SK-N-SH treated with all-trans-retinoic acid at 6 μM for 48 hours (cell line): ENCODE measurements around the gene SIRT5.

ENCODE experiments used
- ATAC-seq: fragments of 200-7000 bp; cut with Tn5 transposase; 3 replicates; pipeline ENCODE4 v1.9.1; 2020; ENCODE audit warnings: mild to moderate bottlenecking, moderate library complexity
- ARNTL ChIP-seq: fragments of 450-650 bp; formaldehyde crosslinking; IDR thresholded peaks from 2 replicates; pipeline ENCODE4 v1.5.0; 2020; ENCODE audit warnings: low read depth, mild to moderate bottlenecking, moderate library complexity, borderline replicate concordance
- BACH2 ChIP-seq: fragments of 250-450 bp; sonication (Bioruptor Pico); IDR thresholded peaks from 2 replicates; pipeline ENCODE4 v1.9.0; 2021; ENCODE audit warnings: mild to moderate bottlenecking, borderline replicate concordance
- CREB5 ChIP-seq: fragments of 250-450 bp; sonication (Bioruptor Pico); IDR thresholded peaks from 2 replicates; pipeline ENCODE4 v1.5.1; 2020; ENCODE audit warnings: low read depth, mild to moderate bottlenecking, moderate library complexity
- CSDC2 ChIP-seq: fragments of 250-450 bp; sonication (Bioruptor Pico); IDR thresholded peaks from 2 replicates; pipeline ENCODE4 v1.5.0; 2020; ENCODE audit warnings: mild to moderate bottlenecking, moderate library complexity
- CSRNP3 ChIP-seq: fragments of 250-450 bp; sonication (Bioruptor Pico); IDR thresholded peaks from 2 replicates; pipeline ENCODE4 v1.5.1; 2021; ENCODE audit warnings: mild to moderate bottlenecking, moderate library complexity
- ESRRG ChIP-seq: fragments of 250-450 bp; sonication (Bioruptor Pico); IDR thresholded peaks from 2 replicates; pipeline ENCODE4 v1.6.1; 2021; ENCODE audit warnings: mild to moderate bottlenecking
- GLIS3 ChIP-seq: fragments of 250-450 bp; sonication (Bioruptor Pico); IDR thresholded peaks from 2 replicates; pipeline ENCODE4 v1.5.0; 2020; ENCODE audit warnings: mild to moderate bottlenecking, moderate library complexity
- OSR1 ChIP-seq: fragments of 250-450 bp; sonication (Bioruptor Pico); IDR thresholded peaks from 2 replicates; pipeline ENCODE4 v1.8.0; 2022; ENCODE audit warnings: moderate library complexity, mild to moderate bottlenecking, inconsistent platforms
- PPARA ChIP-seq: fragments of 250-450 bp; sonication (Bioruptor Pico); IDR thresholded peaks from 2 replicates; pipeline ENCODE4 v1.5.0; 2020; ENCODE audit warnings: mild to moderate bottlenecking, borderline replicate concordance
- RARB ChIP-seq: fragments of 250-450 bp; sonication (Bioruptor Pico); IDR thresholded peaks from 2 replicates; pipeline ENCODE4 v1.8.0; 2021; ENCODE audit warnings: mild to moderate bottlenecking, moderate library complexity
- ZFP3 ChIP-seq: fragments of 250-450 bp; sonication (Bioruptor Pico); IDR thresholded peaks from 2 replicates; pipeline ENCODE4 v1.5.0; 2020; ENCODE audit warnings: mild to moderate bottlenecking, moderate library complexity
- ZFP30 ChIP-seq: fragments of 450-650 bp; formaldehyde crosslinking; IDR thresholded peaks from 2 replicates; pipeline ENCODE4 v1.5.0; 2022; ENCODE audit warnings: mild to moderate bottlenecking, moderate library complexity
- ZNF565 ChIP-seq: fragments of 450-650 bp; formaldehyde crosslinking; conservative IDR thresholded peaks from 2 replicates; pipeline ENCODE4 v1.5.0; 2020; ENCODE audit warnings: low read depth, mild to moderate bottlenecking, moderate library complexity
- ZNF8 ChIP-seq: fragments of 450-650 bp; formaldehyde crosslinking; IDR thresholded peaks from 2 replicates; pipeline ENCODE4 v1.5.0; 2020; ENCODE audit warnings: mild to moderate bottlenecking, moderate library complexity

SIRT5 gene

GRCh38 chr6:13662651-13663334 lies 88.4 kb downstream of the SIRT5 start (continued):
- no peak for TF ChIP-seq CSRNP3
- TF ChIP-seq OSR1, result no peak
- TF ChIP-seq ARNTL (CRISPR knock-in tag), result no peak

GRCh38 chr6:13663986-13664385 lies 89.6 kb downstream of the SIRT5 start:
- no peak for ATAC-seq
- no peak for TF ChIP-seq CSRNP3
- no peak for TF ChIP-seq RARB (CRISPR knock-in tag)
- TF ChIP-seq CSDC2 (CRISPR knock-in tag), result no peak
- no peak for TF ChIP-seq ZFP3 (CRISPR knock-in tag)
- no peak for TF ChIP-seq GLIS3 (CRISPR knock-in tag)
- no peak for TF ChIP-seq ESRRG (CRISPR knock-in tag)
- TF ChIP-seq BACH2 (CRISPR knock-in tag), result no peak
- no peak for TF ChIP-seq ZNF8 (CRISPR knock-in tag)
- TF ChIP-seq ZNF565 (CRISPR knock-in tag), result no peak
- TF ChIP-seq PPARA (CRISPR knock-in tag), result no peak
- TF ChIP-seq CREB5 (CRISPR knock-in tag), result no peak
- no peak for TF ChIP-seq ZFP30
- no peak for TF ChIP-seq ARNTL (CRISPR knock-in tag)
- TF ChIP-seq, all 23 proteins: peak for 0
